ENCODE results near the gene MYH4. TPM values are rescaled to one million over a fixed set of nuclear protein-coding genes. Genes with fewer than 3 reads are reported as not detected.
A peak's percentile ranks its signal among the peaks of the same experiment; 100 is the strongest.

The MYH4 gene
- under 1 TPM; 0.06 to 0.19 (median 0.11) TPM for polyA plus RNA-seq (ENCODE audit: insufficient read length in 4 of 4)

- no peak for DNase-seq (ENCODE audit: low read depth in 4 of 4, low spot score in 3 of 4)
Observed at GRCh38 chr17:10469459-10469858, at the start of gene MYH4. Gene MYH4 (minus strand): TSS chr17:10469559. CDS start chr17:10466745, 2,814 bp downstream.

DNA sequence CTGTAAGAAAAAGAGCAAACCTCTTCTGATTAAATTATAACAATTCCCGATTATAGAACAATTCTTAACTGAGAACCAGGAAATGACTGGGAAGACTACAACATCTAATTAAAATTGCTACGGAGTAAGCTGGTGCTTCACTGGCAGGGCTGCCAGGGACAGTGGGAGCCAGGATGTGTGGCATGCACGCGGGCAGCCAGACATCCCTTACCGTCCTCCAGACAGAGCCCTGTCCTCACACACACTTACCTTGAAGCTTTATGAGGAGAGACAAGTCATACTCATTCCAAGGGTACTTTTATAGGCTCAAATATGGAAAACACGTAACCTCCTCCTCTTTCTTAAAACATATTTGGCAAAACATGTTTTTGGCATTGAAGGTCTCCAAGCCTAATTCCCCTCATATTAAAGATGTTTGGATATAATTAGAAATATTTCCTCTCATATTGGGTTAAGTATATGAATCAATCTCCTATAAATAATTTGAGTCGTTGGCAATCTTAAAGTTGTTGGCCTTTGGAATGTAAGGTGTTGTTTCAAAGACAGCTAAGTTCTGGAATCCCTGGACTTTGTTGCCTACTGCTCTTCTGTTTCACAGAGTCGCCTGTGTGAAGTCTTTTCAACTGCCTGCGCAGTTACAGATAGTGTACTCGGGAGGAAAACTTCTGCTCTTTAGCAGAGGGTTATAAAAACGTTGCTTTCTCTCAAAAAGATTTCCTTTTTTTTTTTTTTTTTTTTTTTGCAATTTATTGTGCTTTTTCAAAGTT lies 49.1 kb upstream of the MYH4 start, which contains the start of gene MYH1:
Gene MYH1, minus strand, starts transcription at position 272 of the 767 bp plus-strand sequence. CDS start 1,900 bp downstream, outside the sequence.
- no peak for DNase-seq (ENCODE audit: low read depth in 4 of 4, low spot score in 3 of 4)

DNA sequence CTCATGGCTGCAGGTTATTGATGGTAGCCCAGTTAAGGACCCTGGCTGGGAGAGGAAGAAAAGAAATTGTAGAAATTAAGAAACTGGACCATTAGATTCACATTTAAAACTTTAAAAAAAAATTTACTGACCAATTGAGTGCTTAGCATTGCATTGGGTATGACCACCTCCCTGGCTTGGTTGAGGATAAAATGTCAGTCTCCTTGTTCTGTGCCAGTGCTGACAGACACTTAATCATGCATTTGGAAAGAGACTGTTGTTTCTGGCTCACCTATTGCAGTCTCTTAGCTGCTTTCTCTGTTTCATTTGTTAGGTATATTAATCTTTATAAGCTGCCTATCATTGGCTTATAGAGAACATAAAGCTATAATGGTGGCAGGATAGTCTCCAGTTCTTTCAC lies 47.3 kb upstream of the MYH4 start:
- DNase-seq (ENCODE audit: low read depth in 4 of 4, low spot score in 3 of 4) = no peak

DNA sequence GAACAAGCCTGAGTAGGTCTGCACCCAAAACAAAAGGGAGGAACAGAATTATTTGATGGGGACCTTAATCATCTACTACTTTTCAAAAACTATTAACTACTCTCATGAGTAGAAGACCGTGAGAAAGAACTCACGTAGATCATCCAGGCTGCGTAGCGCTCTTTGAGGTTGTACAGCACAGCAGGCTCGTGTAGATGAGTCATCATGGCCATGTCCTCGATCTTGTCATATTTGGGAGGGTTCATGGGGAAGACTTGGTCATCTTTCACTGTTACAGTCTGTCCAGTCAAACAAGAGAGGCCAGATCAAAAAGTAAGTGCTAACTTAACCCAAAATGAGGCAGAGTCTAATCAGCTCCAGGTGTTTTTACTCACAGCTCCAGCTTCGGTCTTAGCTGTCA lies 46.7 kb upstream of the MYH4 start:
- DNase-seq (ENCODE audit: low read depth in 4 of 4, low spot score in 3 of 4) = no peak

DNA sequence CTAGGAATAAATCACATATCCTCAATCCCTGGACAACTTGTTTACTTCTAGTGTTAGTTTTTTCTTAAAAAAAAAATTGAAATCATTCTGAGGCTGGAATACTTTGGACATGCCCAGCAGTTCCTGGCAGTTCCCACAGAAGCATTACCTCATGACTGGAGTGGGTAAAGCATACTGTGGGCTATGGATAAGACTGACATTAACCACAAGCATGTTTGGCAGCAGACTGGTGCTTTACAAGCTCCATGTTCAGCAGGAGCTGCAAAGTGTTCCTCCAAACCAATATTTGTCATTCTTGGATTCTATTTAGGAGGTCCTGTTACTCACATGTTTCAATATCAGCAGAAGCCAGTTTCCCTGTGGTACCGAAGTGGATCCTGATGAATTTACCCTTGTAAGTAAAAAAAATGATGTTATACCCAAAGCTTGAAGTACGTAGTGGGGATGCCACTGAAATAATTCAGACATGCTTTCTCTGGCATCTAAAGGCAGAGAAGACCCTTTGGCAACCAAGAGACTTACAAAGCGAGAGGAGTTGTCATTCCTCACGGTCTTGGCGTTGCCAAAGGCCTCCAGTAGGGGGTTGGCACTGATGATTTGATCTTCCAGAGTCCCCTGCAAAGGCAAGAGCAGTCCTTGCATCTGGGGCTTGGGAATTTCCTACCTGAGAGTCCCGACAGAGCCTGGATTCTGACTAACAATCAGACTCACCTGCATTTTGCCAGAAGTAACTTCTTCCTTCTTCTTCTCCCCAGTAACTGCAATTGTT lies 44.1 kb upstream of the MYH4 start:
- DNase-seq (ENCODE audit: low read depth in 4 of 4, low spot score in 3 of 4) = no peak

GRCh38 chr17:10512856-10513255 lies 43.5 kb upstream of the MYH4 start:
- no peak for DNase-seq (ENCODE audit: low read depth in 4 of 4, low spot score in 3 of 4)

DNA sequence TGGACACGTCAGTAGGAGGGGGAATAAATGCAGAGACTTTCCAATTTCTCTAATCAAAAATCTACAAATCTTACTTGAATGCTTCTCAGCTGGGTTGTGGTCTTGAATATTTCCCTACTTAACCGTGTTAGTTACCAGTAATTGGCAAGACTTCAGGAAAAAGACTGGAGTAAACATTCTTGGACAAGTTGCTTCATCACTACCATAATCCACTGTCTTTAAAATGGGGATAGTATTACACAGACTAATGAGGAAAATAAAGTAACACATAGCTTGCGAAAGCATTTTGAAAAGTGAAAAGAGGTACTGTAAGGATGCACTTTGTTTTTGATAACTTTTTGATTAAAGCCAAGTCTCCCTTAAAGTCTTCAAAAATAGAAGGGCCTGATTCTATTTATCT lies 30.6 kb upstream of the MYH4 start:
- no peak for DNase-seq (ENCODE audit: low read depth in 4 of 4, low spot score in 3 of 4)

DNA sequence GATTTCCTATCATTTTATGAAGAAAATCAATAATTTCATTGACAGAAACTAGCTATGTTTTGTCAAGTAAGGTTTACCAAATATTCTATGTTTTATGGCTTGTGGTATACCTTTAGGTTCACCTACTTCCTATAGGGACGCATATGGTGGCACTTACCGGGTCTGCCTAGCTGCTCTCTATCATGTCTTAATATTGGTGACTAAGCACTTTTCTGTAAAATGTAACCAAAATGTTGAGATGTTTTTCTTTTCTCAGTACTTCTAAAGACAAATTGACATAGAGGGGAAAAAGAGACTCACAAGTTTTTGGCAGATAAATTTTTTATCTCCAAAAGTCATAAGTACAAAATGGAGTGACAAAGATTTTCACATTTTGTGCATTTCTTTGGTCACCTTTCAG lies 22.6 kb upstream of the MYH4 start:
- DNase-seq (ENCODE audit: low read depth in 4 of 4, low spot score in 3 of 4) = no peak

DNA sequence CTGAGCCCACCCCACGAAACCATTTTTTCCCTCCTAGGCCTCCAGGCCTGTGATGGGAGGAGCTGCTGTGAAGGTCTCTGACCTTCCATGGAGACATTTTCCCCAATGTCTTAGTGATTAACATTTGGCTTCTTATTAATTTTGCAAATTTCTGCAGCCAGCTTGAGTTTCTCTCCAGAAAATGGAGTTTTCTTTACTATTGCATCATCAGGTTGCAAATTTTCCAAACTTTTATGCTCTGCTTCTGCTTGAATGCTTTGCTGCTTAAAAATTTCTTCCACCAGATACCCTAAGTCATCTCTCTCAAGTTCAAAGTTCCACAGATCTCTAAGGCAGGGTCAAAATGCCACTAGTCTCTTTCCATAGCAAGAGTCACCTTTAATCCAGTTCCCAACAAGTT lies 12.9 kb upstream of the MYH4 start:
- DNase-seq (ENCODE audit: low read depth in 4 of 4, low spot score in 3 of 4) = no peak

- no peak for DNase-seq (ENCODE audit: low read depth in 4 of 4, low spot score in 3 of 4)
Observed at GRCh38 chr17:10477701-10478100, 8.3 kb upstream of the MYH4 start.

- DNase-seq (ENCODE audit: low read depth in 4 of 4, low spot score in 3 of 4) = no peak
Observed at GRCh38 chr17:10474536-10474935, 5.2 kb upstream of the MYH4 start.

DNA sequence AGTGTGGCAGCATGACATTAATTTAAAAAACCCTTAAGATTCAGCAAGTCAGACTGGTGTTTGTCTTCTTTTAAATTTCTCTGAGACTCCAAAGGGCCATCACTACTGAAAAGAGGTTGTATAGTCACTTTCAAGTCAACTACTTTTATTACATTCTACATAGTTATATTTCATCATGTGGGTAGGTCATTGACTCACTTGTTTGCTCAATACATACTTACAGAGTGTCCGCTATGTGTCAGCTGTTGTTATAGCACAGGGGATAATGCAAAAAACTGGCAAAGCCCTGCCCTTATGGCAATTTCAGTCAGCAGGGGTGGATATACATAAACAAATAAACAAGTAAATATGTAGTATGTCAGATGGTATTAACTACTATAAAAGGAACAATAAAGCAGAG lies 2.5 kb upstream of the MYH4 start:
- no peak for DNase-seq (ENCODE audit: low read depth in 4 of 4, low spot score in 3 of 4)

- DNase-seq (ENCODE audit: low read depth in 4 of 4, low spot score in 3 of 4) = no peak
Observed at GRCh38 chr17:10463402-10463801, 6.0 kb downstream of the MYH4 start.

DNA sequence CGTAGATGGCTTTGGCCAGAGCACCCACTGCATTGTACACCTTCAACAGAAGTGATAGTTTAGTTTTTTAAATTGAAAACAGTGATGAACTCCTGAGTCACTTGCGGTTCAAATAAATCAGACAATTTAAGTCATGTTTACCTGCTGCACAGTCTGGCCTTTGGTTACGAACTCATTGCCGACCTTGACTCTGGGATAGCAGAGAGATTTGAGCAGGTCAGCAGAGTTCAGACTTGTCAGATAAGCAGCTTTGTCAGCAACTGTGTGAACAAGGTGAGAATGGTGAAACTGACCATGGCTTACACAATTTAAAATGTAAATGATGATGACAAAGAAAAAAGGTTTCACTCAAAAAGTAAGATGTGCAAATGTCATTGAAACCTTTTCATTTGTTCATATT lies 9.3 kb downstream of the MYH4 start:
- no peak for DNase-seq (ENCODE audit: low read depth in 4 of 4, low spot score in 3 of 4)

- DNase-seq (ENCODE audit: low read depth in 4 of 4, low spot score in 3 of 4) = peak in 1 of 4 donors; percentile 13
Observed at GRCh38 chr17:10458701-10459100, 10.7 kb downstream of the MYH4 start.

DNA sequence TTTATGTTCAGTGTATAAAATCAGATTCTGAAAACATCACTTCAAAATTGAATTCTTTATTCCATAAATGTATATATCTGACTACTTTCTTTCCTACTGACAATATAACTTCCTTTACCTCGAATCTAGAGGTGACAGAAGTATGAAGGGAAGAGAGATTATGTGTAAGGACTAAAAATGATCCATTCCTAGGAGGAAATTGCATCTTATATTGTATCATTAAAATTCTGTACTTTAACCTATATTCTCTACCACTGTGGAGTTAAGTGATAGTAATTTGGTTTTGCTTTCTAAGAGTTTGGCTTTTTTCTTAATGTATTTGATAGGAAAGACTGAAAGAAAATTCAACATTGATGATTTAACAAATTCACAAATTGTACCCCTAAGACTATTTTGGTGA lies 11.4 kb downstream of the MYH4 start:
- DNase-seq (ENCODE audit: low read depth in 4 of 4, low spot score in 3 of 4) = no peak

DNA sequence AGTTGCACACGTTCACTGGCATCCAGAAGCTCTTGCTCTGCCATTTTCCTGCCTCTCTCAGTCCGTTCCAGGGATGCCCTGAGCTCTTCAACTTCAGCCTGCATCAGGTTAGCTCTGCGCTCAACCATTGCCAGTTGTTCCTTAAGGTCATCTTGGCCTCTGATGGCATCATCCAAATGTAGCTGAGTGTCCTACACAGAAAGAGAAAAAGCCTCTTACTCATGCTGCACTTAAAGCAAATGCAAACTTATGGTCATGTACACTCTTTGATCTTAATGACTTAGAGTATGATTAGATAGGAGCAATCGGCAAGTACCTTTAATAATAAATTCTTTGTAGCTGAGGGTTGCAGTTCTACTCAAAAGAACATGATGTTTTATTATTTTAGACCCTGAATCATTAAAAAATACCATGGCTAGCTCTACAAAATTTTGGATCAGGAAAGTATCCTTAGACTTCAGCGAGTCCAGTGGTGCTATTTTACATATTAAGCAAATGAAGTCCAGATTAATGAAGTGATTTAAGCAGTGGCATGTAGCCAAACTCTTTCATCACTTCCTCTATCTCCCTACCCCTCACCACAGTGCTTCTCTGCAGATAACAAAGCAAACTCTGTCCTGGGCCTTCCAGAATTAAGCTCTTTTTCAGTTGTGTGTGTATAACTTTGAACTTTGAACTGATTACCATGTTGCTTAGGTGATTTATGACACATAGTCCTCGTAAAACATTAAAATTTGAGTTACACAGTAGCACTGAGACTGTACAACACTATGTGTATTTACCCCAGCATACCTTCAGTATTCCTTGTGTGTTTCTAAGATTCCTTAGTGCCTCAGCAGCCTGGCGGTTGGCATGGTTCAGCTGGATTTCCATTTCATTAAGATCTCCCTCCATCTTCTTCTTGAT lies 22.1 kb downstream of the MYH4 start:
- DNase-seq (ENCODE audit: low read depth in 4 of 4, low spot score in 3 of 4) = no peak

- no peak for DNase-seq (ENCODE audit: low read depth in 4 of 4, low spot score in 3 of 4)
Observed at GRCh38 chr17:10439816-10440215, 29.5 kb downstream of the MYH4 start.

DNA sequence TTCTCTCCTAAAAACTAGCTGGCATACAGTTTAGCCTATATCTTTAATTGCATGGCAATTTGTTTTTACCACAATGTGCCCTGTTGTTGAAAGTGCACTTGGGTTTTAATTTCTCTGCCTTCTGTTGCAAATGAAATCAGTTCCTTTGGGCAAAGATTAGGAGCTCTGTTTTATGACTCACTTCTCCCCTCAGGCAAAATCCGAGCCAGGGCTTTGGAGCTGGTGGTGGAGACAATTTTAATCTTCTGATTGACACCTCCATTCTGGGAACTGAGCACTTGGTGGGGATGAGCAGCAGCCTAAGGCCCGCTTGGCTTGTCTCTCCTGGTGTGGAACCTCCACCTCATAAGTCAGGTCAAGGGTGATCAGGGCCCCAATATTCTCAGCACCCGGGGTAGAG lies 34.3 kb downstream of the MYH4 start:
- DNase-seq (ENCODE audit: low read depth in 4 of 4, low spot score in 3 of 4) = no peak

DNA sequence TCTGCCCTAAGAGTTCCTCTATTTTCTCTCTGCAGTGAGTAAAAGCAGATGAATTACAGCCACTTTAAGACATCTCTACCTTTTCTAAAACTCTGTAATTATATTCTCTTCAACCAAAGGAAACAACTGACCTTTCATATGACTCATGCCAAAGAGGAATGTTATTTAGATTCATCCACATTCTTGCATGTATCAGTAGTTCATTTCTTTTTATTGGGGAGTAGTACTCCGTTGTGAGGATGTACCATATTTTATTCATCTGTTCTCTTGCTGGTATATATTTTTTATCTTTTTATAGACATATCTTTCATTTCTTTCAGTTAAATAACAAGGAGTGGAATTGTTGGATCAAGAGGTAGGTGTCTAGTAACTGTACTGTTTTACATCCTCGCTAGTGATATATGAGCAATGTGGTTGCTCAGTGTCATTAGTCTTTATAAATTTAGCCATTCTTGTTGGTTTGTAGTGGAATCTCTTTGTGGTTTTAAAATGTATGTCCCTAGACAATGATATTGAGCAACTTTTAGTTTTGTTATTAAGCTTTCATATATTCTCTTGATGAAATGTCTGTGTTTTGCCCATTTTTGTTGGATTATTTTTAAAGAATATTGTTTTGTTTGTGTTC lies 39.8 kb downstream of the MYH4 start:
- no peak for DNase-seq (ENCODE audit: low read depth in 4 of 4, low spot score in 3 of 4)

Measured in right renal pelvis (tissue), 4 donors.